NCI-H1417 treated with DMSO at 0.1 percent for 48 hours (cell line): ENCODE data around the gene GMDS.

Source experiments
- DNase-seq: peaks from one replicate; lab custom pipeline; 2025; lab: John Stamatoyannopoulos, UW

Gene GMDS

GRCh38 chr6:2245103-2245876 lies at the start of gene GMDS:
TSS of gene GMDS (minus strand) at chr6:2245605.
- DNase-seq = peak; percentile 14

- no peak for DNase-seq
Observed at GRCh38 chr6:2285510-2285909, 40.1 kb upstream of the GMDS start.

DNA sequence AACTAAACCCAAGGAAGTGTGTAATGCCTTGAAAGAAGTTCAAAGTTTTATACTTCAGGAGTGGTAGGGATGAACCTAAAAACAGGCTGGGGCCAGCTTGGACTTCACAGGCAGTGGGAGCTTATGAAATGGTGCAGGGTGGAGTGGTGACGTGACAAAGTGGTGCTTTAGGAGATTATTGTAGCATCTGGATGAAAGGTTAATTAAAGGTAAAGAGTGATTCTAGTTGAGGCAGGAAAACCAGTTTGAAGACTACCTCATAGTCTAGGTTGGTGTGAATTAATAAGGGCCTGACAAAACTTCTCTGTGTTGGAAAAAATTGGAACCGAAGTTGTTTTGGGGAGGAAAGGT lies 30.5 kb upstream of the GMDS start:
- DNase-seq = no peak

GRCh38 chr6:2274981-2275891 lies 29.8 kb upstream of the GMDS start:
- no peak for DNase-seq

DNA sequence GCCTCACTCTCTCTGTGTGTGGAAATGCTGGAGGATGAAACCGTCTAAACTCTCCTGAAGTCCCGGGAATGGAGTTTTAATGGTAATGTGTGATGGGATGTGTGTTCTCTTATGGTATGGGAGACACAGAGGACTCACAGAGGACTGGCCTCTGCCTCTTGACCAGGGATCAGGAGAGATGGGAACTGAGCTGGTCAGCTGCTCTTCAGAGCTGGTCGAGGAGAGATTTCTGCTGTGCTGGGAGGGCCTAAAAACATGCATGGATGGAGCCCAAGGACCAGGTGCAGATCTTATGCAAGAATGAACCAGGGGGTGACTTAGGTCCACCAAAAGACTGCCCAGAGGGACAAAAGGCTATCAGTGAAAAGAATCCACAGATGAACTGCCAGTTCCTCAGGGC lies 27.3 kb upstream of the GMDS start:
- DNase-seq = no peak

DNA sequence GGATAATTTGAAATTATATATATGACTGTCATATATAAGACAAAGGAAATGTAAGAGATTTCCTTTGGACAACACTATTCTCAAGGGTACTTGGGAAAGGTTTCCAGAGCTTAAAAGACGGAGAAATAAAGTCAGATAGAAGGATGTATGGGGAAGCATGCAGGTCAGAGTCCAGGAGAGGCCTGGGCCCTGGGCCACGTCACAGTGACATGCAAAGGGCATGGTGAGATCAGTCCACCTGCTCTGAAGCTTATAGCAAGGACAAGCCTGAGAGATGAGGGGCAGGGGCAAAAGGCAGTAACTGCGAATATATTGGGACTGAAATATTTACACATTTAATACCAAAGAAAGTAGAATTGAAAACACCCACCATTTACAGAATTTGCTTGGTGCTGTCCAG lies 24.6 kb upstream of the GMDS start:
- no peak for DNase-seq

GRCh38 chr6:2266841-2267240 lies 21.4 kb upstream of the GMDS start:
- no peak for DNase-seq

GRCh38 chr6:2266031-2266795 lies 20.8 kb upstream of the GMDS start:
- DNase-seq = no peak

GRCh38 chr6:2264932-2265331 lies 19.5 kb upstream of the GMDS start:
- DNase-seq = no peak

- no peak for DNase-seq
Observed at GRCh38 chr6:2263896-2264295, 18.5 kb upstream of the GMDS start.

- no peak for DNase-seq
Observed at GRCh38 chr6:2259574-2259973, 14.2 kb upstream of the GMDS start.

DNA sequence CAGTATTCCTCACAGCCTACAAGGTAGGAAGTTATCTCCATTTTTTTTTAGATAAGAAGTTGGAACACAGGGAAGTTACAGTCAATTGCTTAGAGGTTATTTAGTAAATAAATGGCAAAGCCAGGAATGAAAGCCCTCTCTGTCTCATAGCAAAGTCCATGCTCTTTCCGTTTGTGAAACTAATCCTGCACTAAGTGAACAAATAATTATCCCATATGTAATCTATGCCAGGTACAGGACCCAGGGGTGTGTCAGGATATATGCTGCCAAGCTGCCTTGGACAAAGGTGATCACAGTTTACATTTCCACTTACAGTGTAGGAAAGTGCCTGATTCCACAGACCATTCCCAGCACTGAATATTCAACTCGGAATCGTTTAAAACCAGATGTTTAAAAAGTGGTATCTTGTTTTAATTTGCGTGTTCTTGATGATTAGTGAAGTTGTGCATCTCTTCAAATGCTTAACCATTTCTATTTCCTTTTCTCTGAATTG lies 13.6 kb upstream of the GMDS start:
- DNase-seq = no peak

DNA sequence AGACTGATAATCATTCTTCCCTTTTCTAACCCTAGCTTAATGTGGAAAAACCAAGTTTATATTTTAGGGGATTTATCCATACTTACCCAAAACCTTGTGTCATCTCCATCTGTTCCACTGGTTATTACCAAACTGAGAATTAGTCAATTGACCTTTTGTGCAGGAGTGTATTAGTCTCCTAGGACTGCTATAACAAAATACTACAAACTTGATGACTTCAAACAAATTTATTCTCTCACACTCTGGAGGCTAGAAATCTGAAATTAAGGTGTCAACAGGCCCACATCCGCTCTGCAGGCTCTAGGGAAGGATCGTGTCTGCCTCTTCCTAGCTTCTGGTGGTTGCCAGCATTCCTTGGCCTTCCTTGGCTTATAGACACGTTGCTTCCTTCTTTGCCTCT lies 12.7 kb upstream of the GMDS start:
- DNase-seq = no peak

GRCh38 chr6:2257363-2257762 lies 12.0 kb upstream of the GMDS start:
- no peak for DNase-seq

- no peak for DNase-seq
Observed at GRCh38 chr6:2254747-2255146, 9.3 kb upstream of the GMDS start.

GRCh38 chr6:2249126-2249525 lies 3.7 kb upstream of the GMDS start:
- DNase-seq = no peak

- no peak for DNase-seq
Observed at GRCh38 chr6:2247664-2248063, 2.3 kb upstream of the GMDS start.

DNA sequence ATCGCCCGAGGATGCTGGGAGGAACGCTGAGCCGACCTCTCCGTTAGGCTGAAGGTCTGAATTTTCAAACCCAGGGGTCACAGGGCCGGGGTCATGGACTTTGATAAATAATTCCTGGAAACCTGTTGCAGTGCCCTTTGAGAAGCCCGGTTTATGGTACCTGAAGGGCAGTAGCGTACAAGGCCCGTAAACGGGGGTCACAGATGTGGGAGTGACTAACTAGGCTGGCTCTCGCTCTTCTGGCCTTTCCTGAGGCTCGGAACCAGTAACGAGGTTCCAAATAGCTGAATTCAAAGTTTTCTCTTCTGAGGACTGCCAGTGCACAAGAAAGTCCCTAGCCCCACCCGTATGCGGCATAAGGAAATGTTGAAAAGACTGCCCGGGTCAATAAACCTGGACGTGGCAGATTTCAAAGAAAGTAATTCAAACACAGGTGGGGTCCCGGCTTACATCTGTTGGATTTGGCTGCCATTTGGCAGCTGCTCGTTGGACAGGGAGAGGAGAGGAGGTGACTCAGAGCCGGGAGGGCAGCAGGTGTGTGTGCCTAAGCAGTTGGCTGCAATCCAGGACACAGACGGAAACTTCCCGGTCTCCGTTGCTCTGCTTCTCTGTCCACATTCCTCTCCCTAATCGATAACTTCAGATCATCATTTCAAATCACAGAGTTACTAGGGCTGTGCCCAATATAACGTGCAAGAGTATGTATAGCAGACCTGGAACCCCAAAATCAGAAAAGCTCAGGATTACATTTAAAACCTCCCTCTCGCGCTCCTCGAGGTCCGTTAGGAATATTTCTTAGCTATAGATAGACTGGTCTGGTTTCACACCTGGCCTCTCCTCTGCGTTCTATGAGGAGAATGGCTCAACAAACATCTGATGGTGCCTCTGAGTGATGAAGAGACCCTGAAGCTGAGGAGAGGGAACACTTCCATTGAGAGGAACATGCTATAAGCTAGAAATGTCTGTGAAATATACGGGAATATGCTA lies 765 bp upstream of the GMDS start:
- peak; percentile 75 for DNase-seq

DNA sequence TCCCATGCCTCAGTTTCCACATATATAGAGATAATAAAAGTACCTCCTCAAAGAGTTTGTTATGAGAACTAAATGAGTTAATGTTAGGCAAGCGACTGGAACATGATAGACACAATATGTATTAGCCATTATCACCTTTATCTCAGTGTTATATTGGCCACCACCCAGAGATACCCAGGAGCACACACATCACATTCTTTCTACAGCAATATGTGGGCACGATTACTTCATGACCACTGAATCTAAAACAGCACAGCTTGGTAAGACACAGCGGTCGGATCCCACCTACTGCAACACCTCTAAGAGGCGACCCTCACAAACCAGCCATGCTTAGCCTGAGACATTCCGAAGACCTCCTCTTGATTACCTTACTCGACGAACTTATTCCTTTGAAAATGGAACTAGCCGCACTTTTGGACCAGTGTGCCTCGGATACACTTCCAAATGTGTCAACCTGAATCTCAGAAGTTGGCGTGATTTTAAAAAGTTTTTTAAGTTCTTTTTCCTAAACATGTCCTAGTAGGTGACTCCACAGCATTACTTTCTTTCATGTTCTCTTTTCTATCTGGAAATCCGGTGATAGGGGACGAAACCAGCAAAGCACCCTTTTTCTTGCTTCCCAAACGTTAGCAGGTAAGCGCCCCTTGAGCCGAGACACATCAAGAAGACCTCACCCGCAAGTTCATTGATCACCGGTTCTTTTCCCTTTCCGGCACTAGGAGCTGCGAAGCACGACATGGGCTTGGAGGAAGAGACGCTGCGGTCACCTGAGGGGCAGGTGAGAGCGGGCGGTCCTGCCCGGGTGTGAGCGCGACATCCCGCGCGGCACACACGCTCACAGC lies 923 bp downstream of the GMDS start:
- no peak for DNase-seq

- no peak for DNase-seq
Observed at GRCh38 chr6:2242311-2242710, 3.1 kb downstream of the GMDS start.
